ENCODE results near the gene VGLL1. TPM values are rescaled to one million over a fixed set of nuclear protein-coding genes. Genes with fewer than 3 reads are reported as not detected.
A peak's percentile ranks its signal among the peaks of the same experiment; 100 is the strongest.

Gene VGLL1
- total and polyA plus RNA-seq, 4 donors: 0.40 to 13.8 (median 2.2) TPM

- H3K27ac ChIP-seq (ENCODE audit: low read depth in 1 of 2, low read length in 1 of 2): no peak overlapping the region
- no peak for DNase-seq
- no peak for ATAC-seq (ENCODE audit: insufficient read depth, low FRiP score)
- peaks cover 0 to 5% (median 0%) of the 10 kb centered on the region in 5 donors for H3K4me1 ChIP-seq (ENCODE audit: control insufficient read depth in 5 of 5, insufficient read depth in 5 of 5, low read length in 5 of 5)
- H3K36me3 ChIP-seq (ENCODE audit: control insufficient read depth in 4 of 4, insufficient read depth in 4 of 4, low read length in 4 of 4): no peaks in the 10 kb centered on the region
- H3K9ac ChIP-seq (ENCODE audit: insufficient read depth in 1 of 2, low read length in 2 of 2): no peak overlapping the region
- no peak overlapping the region for H3K4me3 ChIP-seq
- TF ChIP-seq, protein P1, sequence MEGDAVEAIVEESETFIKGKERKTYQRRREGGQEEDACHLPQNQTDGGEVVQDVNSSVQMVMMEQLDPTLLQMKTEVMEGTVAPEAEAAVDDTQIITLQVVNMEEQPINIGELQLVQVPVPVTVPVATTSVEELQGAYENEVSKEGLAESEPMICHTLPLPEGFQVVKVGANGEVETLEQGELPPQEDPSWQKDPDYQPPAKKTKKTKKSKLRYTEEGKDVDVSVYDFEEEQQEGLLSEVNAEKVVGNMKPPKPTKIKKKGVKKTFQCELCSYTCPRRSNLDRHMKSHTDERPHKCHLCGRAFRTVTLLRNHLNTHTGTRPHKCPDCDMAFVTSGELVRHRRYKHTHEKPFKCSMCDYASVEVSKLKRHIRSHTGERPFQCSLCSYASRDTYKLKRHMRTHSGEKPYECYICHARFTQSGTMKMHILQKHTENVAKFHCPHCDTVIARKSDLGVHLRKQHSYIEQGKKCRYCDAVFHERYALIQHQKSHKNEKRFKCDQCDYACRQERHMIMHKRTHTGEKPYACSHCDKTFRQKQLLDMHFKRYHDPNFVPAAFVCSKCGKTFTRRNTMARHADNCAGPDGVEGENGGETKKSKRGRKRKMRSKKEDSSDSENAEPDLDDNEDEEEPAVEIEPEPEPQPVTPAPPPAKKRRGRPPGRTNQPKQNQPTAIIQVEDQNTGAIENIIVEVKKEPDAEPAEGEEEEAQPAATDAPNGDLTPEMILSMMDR (IDR thresholded peaks at IDR 0.05; ENCODE audit: control extremely low read depth, extremely low read depth): no peak
- no peaks in the 10 kb centered on the region for H3K9me3 ChIP-seq (ENCODE audit: control insufficient read depth in 4 of 4, insufficient read depth in 3 of 4, low read length in 3 of 4)
- H3K27me3 ChIP-seq (ENCODE audit: control insufficient read depth in 3 of 3, insufficient read depth in 3 of 3, low read length in 2 of 3): peaks cover 0 to 35% (median 26%) of the 10 kb centered on the region in 3 donors
- 51 to 65% methylated on average over 6 of the region's 6 CpGs for WGBS, 2 donors
These were observed 40.2 kb upstream of the VGLL1 start for GRCh38 chrX:136491832-136492231.

DNA sequence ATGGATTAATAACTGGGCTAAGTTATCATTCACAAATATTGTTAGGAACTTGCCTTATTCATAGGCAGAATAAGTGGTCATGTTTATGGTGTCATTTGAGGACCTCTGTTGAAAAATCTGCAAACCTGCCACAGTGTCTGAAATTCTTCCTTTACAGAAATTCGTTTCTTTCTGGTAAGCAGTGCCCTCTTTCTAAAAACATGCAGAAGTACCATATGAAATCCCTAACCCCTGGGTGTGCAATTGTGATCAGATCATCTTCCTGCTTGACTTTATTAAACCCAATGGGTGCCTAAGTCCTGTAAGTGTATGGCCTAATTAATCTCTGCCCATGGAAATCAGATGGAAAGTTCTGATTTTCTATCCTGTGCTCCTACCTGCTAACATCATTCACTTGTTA lies 39.0 kb upstream of the VGLL1 start:
- Histone ChIP-seq H3K27me3 (ENCODE audit: control insufficient read depth in 3 of 3, insufficient read depth in 3 of 3, low read length in 2 of 3) (peaks cover 0 to 32% (median 25%) of the 10 kb centered on the region in 3 donors), H3K27ac (ENCODE audit: low read depth in 1 of 2, low read length in 1 of 2) (no peak overlapping the region), H3K9me3 (ENCODE audit: control insufficient read depth in 4 of 4, insufficient read depth in 3 of 4, low read length in 3 of 4) (no peaks in the 10 kb centered on the region), H3K36me3 (ENCODE audit: control insufficient read depth in 4 of 4, insufficient read depth in 4 of 4, low read length in 4 of 4) (no peaks in the 10 kb centered on the region), H3K4me3 (no peak overlapping the region), H3K9ac (ENCODE audit: insufficient read depth in 1 of 2, low read length in 2 of 2) (no peak overlapping the region), H3K4me1 (ENCODE audit: control insufficient read depth in 5 of 5, insufficient read depth in 5 of 5, low read length in 5 of 5) (peaks cover 0 to 5% (median 0%) of the 10 kb centered on the region in 5 donors)
- DNase-seq (no peak), ATAC-seq (ENCODE audit: insufficient read depth, low FRiP score) (no peak)
- 9 to 15% methylated on average over 1 of the region's 1 CpG for WGBS, 2 donors
- TF ChIP-seq, protein P1 (IDR thresholded peaks at IDR 0.05; ENCODE audit: control extremely low read depth, extremely low read depth): no peak

- H3K9ac ChIP-seq (ENCODE audit: insufficient read depth in 1 of 2, low read length in 2 of 2): no peak overlapping the region
- H3K27ac ChIP-seq (ENCODE audit: low read depth in 1 of 2, low read length in 1 of 2): no peak overlapping the region
- no peaks in the 10 kb centered on the region for H3K36me3 ChIP-seq (ENCODE audit: control insufficient read depth in 4 of 4, insufficient read depth in 4 of 4, low read length in 4 of 4)
- no peak for DNase-seq
- TF ChIP-seq, protein P1 (IDR thresholded peaks at IDR 0.05; ENCODE audit: control extremely low read depth, extremely low read depth): no peak
- H3K27me3 ChIP-seq (ENCODE audit: control insufficient read depth in 3 of 3, insufficient read depth in 3 of 3, low read length in 2 of 3): peaks cover 0 to 18% (median 17%) of the 10 kb centered on the region in 3 donors
- peaks cover 0 to 5% (median 0%) of the 10 kb centered on the region in 5 donors for H3K4me1 ChIP-seq (ENCODE audit: control insufficient read depth in 5 of 5, insufficient read depth in 5 of 5, low read length in 5 of 5)
- no peak overlapping the region for H3K4me3 ChIP-seq
- no peak for ATAC-seq (ENCODE audit: insufficient read depth, low FRiP score)
- WGBS, 2 donors: 25 to 62% methylated on average over 4 of the region's 4 CpGs
- no peaks in the 10 kb centered on the region for H3K9me3 ChIP-seq (ENCODE audit: control insufficient read depth in 4 of 4, insufficient read depth in 3 of 4, low read length in 3 of 4)
These were observed 37.0 kb upstream of the VGLL1 start for GRCh38 chrX:136495043-136495442.

- H3K27ac ChIP-seq (ENCODE audit: low read depth in 1 of 2, low read length in 1 of 2): peak overlapping the region; percentile 87 to 95
- DNase-seq (no peak), ATAC-seq (ENCODE audit: insufficient read depth, low FRiP score) (no peak)
- 5 to 42% methylated on average over 13 of the region's 13 CpGs for WGBS, 2 donors
- TF ChIP-seq, protein P1 (IDR thresholded peaks at IDR 0.05; ENCODE audit: control extremely low read depth, extremely low read depth): no peak
- H3K27me3 ChIP-seq (ENCODE audit: control insufficient read depth in 3 of 3, insufficient read depth in 3 of 3, low read length in 2 of 3): peaks cover 0 to 7% (median 6%) of the 10 kb centered on the region in 3 donors
- H3K9me3 ChIP-seq (ENCODE audit: control insufficient read depth in 4 of 4, insufficient read depth in 3 of 4, low read length in 3 of 4): no peaks in the 10 kb centered on the region
- H3K4me3 ChIP-seq: peak overlapping the region; percentile 44
- H3K36me3 ChIP-seq (ENCODE audit: control insufficient read depth in 4 of 4, insufficient read depth in 4 of 4, low read length in 4 of 4): no peaks in the 10 kb centered on the region
- peaks cover 0 to 5% (median 0%) of the 10 kb centered on the region in 5 donors for H3K4me1 ChIP-seq (ENCODE audit: control insufficient read depth in 5 of 5, insufficient read depth in 5 of 5, low read length in 5 of 5)
- peak overlapping the region; percentile 81 to 93 for H3K9ac ChIP-seq (ENCODE audit: insufficient read depth in 1 of 2, low read length in 2 of 2)
These were observed 35.7 kb upstream of the VGLL1 start for GRCh38 chrX:136496186-136496763.

Measured in lung (tissue), 12 donors.